Gastrocnemius medialis (tissue), 4 donors: ENCODE measurements around the gene PTGER1. TPM values are rescaled to one million over a fixed set of nuclear protein-coding genes. Genes with fewer than 3 reads are reported as not detected.

ENCODE experiments used
- ATAC-seq, 2 donors: fragments of 150-250 bp; one replicate each; pipeline ENCODE4 v1.9.1; 2016
- DNase-seq, 2 donors: peaks; one replicate each; pipeline ENCODE4 v3.0.0-alpha.2; 2019
- H3K27ac ChIP-seq, 4 donors: fragments of 200-600 bp; sonication (generic); 1 replicate in 1 of 4; 2 replicates in 3 of 4; pipeline ENCODE4 v1.5.1; 2016 to 2018; ENCODE audit warnings: mild to moderate bottlenecking in 2 of 4, moderate library complexity in 1 of 4
- H3K27me3 ChIP-seq, 3 donors: fragments of 200-600 bp; sonication (generic) in 2 of 3; 1 replicate in 1 of 3; 2 replicates in 2 of 3; pipeline versions ENCODE4 v1.5.1 to v1.6.0; 2016 to 2019; ENCODE audit warnings: mild to moderate bottlenecking in 1 of 3, moderate library complexity in 1 of 3
- H3K36me3 ChIP-seq, 2 donors: fragments of 200-600 bp; sonication (generic) in 1 of 2; one replicate each; pipeline ENCODE4 v1.5.1; 2017 to 2018
- H3K4me1 ChIP-seq, 2 donors: fragments of 200-600 bp; sonication (generic) in 1 of 2; one replicate each; pipeline ENCODE4 v1.5.1; 2016 to 2017; ENCODE audit warnings: mild to moderate bottlenecking in 2 of 2
- H3K4me3 ChIP-seq, 4 donors: fragments of 200-600 bp; sonication (generic) in 3 of 4; 1 replicate in 1 of 4; 2 replicates in 3 of 4; pipeline ENCODE4 v1.5.1; 2016 to 2019; ENCODE audit warnings: mild to moderate bottlenecking in 2 of 4
- H3K9me3 ChIP-seq, 3 donors: fragments of 200-600 bp; sonication (generic) in 2 of 3; 1 replicate in 1 of 3; 2 replicates in 2 of 3; pipeline ENCODE4 v1.5.1; 2016 to 2019
- CTCF ChIP-seq, 5 experiments: fragments of 450-650 bp in 3 of 5; fragments of 200-600 bp in 2 of 5; sonication (generic) in 2 of 5; IDR thresholded peaks in 4 of 5; conservative IDR thresholded peaks in 1 of 5; 1 replicate in 4 of 5; 2 replicates in 1 of 5; pipeline ENCODE4 v1.5.1; 2016 to 2019; ENCODE audit warnings: antibody characterized with exemption in 5 of 5, mild to moderate bottlenecking in 3 of 5, moderate library complexity in 3 of 5
- POLR2A ChIP-seq, 2 donors: fragments of 450-650 bp; IDR thresholded peaks; one replicate each; pipeline ENCODE4 v1.6.1; 2017; ENCODE audit warnings: antibody characterized with exemption in 2 of 2, mild to moderate bottlenecking in 2 of 2, moderate library complexity in 2 of 2
- in situ Hi-C, 4 donors: fragments of 200-750 bp; cut with MboI; loops; one replicate each; pipeline versions ENCODE4 v1.15.0 to v1.8.0; 2017; ENCODE audit warnings: low sequenced_read_pairs in 4 of 4
- intact Hi-C: fragments of 100-400 bp; cut with DNase I; formaldehyde crosslinking; loops from one replicate; pipeline ENCODE4 v1.15.1; 2023; ENCODE audit warnings: low total_unique reads
- total RNA-seq, 4 donors: library from RNA; depleted of rRNA; stranded (reverse); fragments of >200 nt; gene quantifications; one replicate each; pipeline versions ENCODE4 v1.1.0 to v1.2.3, GENCODE V29; 2016

PTGER1 gene
- total RNA-seq, 4 donors from 2014 or later = 0.29 TPM; not detected in 3

GRCh38 chr19:14446336-14447036 lies 28.7 kb downstream of the PTGER1 start:
- no peaks in the 10 kb centered on the region for H3K9me3 ChIP-seq
- in situ Hi-C loops = no loop called here
- no peak overlapping the region for H3K27ac ChIP-seq
- ATAC-seq (no peak), DNase-seq (no peak)
- intact Hi-C loops = no loop called here
- H3K27me3 ChIP-seq = no peaks in the 10 kb centered on the region
- no peak overlapping the region for H3K4me3 ChIP-seq
- TF ChIP-seq POLR2A (IDR thresholded peaks at IDR 0.05) (no peak), CTCF (IDR thresholded peaks at IDR 0.05 in 4 of 5, conservative IDR thresholded peaks at IDR 0.05 in 1 of 5) (no peak)
- H3K4me1 ChIP-seq = no peaks in the 10 kb centered on the region
- H3K36me3 ChIP-seq = peaks cover 0 to 97% of the 10 kb centered on the region in 2 donors

GRCh38 chr19:14443632-14444216 lies 31.4 kb downstream of the PTGER1 start:
- no peaks in the 10 kb centered on the region for H3K9me3 ChIP-seq
- peaks cover 0 to 74% of the 10 kb centered on the region in 2 donors for H3K36me3 ChIP-seq
- peaks cover 0 to 3% of the 10 kb centered on the region in 2 donors for H3K4me1 ChIP-seq
- in situ Hi-C loops (no loop called here), intact Hi-C loops (no loop called here)
- H3K27ac ChIP-seq = no peak overlapping the region
- ATAC-seq (no peak), DNase-seq (no peak)
- H3K27me3 ChIP-seq = no peaks in the 10 kb centered on the region
- TF ChIP-seq POLR2A (IDR thresholded peaks at IDR 0.05) (no peak), CTCF (IDR thresholded peaks at IDR 0.05 in 4 of 5, conservative IDR thresholded peaks at IDR 0.05 in 1 of 5) (no peak)
- H3K4me3 ChIP-seq = no peak overlapping the region

GRCh38 chr19:14442891-14443631 lies 32.1 kb downstream of the PTGER1 start:
- DNase-seq (no peak), ATAC-seq (no peak)
- Histone ChIP-seq H3K4me1 (peaks cover 0 to 6% of the 10 kb centered on the region in 2 donors), H3K27ac (no peak overlapping the region), H3K9me3 (no peaks in the 10 kb centered on the region), H3K27me3 (no peaks in the 10 kb centered on the region), H3K36me3 (peaks cover 0 to 68% of the 10 kb centered on the region in 2 donors), H3K4me3 (no peak overlapping the region)
- TF ChIP-seq POLR2A (IDR thresholded peaks at IDR 0.05) (no peak), CTCF (IDR thresholded peaks at IDR 0.05 in 4 of 5, conservative IDR thresholded peaks at IDR 0.05 in 1 of 5) (no peak)
- in situ Hi-C loops = no loop called here
- intact Hi-C loops = no loop called here

GRCh38 chr19:14441041-14441938 lies 33.9 kb downstream of the PTGER1 start:
- Histone ChIP-seq H3K9me3 (no peaks in the 10 kb centered on the region), H3K27ac (no peak overlapping the region), H3K27me3 (no peaks in the 10 kb centered on the region), H3K36me3 (peaks cover 0 to 51% of the 10 kb centered on the region in 2 donors), H3K4me3 (no peak overlapping the region), H3K4me1 (peaks cover 0 to 6% of the 10 kb centered on the region in 2 donors)
- DNase-seq (no peak), ATAC-seq (no peak)
- intact Hi-C loops = no loop called here
- TF ChIP-seq CTCF (IDR thresholded peaks at IDR 0.05 in 4 of 5, conservative IDR thresholded peaks at IDR 0.05 in 1 of 5) = no peak
- TF ChIP-seq POLR2A (IDR thresholded peaks at IDR 0.05) = no peak
- in situ Hi-C loops = no loop called here
